CD4-positive, alpha-beta T cell treated with Interleukin-4 for 4 hours (primary cell): ENCODE measurements around the gene FHDC1.

Experiments
- DNase-seq: peaks from one replicate; pipeline ENCODE4 v3.0.0-alpha.2; 2020

FHDC1 gene

DNA sequence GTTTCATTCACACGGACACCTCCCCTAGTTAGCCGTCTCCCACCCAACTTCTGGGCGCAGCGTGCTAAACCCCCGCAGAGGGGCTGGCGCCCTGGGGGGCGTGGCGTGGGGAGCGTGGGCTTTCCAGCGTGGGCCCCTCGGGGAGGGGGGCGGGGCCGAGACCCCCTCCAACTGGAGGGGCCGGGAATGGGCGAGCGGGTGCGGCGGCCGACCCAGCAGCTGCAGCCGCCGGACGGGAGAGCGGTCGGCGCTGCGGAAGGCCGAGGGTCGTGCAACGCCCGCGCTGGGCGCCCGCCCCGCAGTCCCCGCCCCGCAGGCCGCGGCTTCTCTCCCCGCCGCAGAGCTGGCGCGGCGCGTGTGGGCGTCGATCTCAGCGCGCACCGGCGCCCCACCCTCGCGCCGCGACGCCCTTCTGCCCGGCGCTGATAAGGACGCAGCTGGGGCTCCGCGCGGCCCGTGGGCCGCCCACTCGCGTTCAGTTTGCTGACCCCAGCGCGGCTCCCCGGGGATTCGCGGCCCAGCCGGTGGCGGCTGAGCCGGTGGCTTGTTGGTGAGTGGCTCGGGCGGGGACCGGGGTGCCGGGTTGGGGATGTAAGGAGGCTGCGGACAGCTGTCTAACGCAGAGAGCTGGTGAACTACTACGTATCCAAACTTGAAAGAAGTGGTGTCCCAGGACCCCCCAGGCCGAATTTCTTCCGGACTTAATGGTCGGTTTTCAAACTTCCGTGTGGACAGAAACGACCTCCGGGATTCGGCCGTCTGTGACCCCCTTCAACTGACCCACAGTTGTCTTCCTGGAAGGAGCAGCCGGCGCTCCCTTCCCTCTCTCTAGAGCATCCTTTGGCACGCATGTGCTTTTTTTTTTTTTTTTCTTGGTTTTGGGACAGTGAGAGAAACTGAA, 1.5 kb downstream of the FHDC1 start:
- DNase-seq, result no peak

DNA sequence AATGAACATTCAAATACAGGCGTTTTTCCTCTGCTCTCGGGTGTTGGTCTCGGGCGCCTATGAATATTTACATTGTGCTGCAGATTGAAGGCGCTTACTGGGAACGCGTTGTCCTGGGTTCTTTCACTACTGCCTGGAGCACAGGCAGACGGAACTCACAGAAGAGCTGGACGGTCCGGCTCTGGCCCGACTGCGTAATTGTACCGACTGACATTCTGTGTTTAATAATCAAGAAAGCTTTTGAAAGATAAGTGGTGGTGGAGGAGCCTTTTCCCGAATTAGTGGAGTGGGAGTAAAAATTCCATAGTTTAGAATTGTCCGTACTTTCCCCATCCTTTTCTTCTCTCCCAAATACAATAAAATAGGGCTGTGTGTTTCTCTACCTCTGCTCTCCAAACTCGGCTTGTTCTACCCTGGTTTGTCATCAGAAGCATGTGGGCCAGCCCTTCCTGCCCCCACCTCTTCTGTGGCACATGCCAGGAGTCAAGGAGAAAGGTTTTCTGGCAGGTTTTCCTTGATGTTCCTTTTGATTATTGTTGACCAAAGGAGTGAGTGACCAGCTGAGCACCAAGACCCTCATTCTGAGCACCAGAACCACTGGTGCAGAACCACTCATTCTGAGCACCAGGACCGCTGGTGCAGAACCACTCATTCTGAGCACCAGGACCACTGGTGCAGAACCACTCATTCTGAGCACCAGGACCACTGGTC, 2.3 kb downstream of the FHDC1 start:
- DNase-seq, result no peak

DNA sequence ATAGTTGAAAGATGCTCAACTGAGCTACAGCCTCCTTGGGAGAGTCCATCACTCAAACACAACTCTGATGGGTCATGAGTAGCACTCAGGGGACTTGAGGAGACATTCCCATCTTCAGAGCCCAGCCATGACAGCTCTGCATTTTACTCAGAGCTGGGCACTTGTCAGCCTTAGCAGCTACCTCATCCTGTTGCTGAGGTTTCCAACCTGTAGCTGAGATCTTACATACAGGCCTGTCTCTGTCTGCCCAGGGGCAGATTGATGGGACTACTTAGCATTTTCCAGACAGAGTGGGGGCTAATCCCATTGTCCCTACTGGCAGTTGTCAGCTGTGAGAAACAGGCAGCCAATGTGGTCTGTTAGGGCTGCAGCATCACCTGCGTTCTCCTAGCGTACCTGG, 3.5 kb downstream of the FHDC1 start:
- DNase-seq, result no peak

- no peak for DNase-seq
Measured at GRCh38 chr4:152940461-152940860, 4.3 kb downstream of the FHDC1 start.

DNA sequence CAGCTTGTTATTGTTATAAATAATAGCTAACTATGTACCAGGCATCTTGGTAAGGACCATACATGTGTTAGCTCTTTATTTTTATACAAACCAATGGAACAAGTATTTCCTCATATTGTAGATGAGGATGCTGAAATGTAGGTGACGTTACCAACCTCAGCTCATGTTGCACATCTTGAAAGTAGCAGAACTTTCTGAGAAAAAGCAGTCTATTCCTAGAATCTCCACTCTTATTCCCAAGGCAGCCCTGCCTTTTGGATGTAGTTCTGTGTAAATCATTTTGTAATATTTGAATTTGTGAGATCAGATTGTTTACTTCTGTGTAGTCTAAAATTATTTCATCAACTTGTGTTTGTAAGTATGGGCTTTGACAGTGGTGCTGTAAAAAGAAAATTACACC, 5.3 kb downstream of the FHDC1 start:
- DNase-seq, result no peak

- no peak for DNase-seq
Measured at GRCh38 chr4:152942346-152942745, 6.2 kb downstream of the FHDC1 start.

- no peak for DNase-seq
Measured at GRCh38 chr4:152943672-152944071, 7.5 kb downstream of the FHDC1 start.

DNA sequence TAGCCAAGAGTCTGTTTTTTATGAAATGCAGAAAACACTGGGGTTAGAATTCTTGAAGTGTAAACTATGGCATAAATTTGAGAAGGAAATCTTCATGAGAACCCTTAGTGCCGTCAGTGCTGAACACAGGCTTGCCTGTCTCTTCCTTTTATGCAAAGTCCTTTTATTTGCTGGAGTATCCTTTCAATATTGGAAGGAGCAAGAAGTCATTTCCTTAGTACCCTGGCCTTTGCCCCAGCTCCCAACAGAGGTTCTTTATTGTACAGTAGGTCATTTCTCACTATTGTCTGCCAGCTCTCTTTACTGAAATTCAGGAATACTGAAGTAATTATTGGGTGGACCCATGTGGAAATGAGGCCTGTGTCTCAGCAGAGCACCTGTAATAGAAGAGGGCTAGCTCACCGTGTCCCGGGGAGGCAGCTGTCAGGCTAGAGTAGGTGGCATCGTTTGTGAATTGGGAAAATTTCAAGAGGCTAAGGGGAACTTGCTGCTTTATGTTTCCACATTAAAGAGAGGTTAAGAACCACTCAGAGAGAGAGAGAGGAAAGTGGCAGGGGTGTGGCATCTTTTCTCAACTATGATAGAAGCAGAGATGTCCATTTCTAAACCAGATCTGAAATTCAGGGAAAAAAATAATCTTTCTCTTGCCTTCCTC, 8.7 kb downstream of the FHDC1 start:
- no peak for DNase-seq

- DNase-seq, result no peak
Measured at GRCh38 chr4:152945639-152946038, 9.5 kb downstream of the FHDC1 start.

DNA sequence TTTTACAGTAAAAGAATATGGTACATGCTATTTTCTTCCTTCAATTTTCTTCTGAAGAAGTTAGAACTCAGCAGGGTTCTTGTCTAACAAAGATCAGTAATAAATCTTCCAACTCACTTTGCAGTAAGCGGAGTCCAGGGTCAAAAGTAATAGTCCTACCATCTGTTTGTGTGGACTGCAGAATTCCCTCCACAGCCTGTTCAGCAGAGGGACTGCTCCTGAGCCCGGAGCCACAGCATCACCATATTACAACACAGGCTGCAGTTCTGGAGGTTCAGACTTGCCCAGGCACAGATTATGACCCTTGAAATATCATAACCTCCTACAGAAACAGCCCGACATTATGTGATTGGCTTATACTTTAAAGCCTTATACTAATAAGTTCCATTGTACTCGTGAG, 10.3 kb downstream of the FHDC1 start:
- DNase-seq, result no peak

GRCh38 chr4:152947311-152947710, 11.2 kb downstream of the FHDC1 start:
- no peak for DNase-seq

DNA sequence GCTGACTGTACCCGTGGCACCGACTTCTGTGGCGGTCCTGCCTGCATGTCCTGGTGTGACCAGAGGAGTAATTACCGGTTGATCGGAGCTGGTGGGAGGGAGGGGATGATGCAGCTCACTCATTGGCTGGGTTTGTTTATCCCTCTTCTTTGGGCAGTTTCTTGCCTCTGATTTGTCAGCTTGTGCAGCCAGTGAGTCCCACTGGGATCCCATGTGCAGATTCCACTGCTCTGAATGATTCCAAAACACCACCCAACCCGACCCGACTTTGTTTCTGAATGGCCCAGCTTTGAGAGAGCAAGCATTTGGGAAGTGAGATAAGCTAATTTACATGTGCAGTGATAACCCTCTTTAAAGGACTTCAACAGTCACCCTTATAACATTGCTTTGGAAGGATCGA, 13.8 kb downstream of the FHDC1 start:
- DNase-seq, result no peak

GRCh38 chr4:152950402-152951274, 14.5 kb downstream of the FHDC1 start:
- DNase-seq, result no peak

- no peak for DNase-seq
Measured at GRCh38 chr4:152951348-152951747, 15.2 kb downstream of the FHDC1 start.

DNA sequence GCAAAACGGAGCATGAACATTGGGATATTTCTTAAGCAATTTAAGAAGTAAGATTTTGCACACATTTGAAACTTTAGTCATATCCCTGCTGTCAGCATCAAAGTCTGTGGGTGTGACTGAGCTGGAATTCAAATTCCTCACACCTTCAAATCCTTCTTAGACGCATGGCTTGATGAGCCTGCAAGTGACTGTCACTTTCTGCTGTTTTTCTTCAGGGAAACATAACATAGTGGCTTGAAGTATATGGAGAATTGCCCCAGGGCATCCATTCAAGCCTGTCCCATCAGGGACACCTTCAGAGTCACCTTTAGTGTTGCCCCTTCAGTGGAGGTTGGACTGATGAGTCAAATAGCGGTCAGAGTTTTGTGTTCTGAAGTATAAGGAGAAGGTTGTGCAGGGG, 17.4 kb downstream of the FHDC1 start:
- no peak for DNase-seq

DNA sequence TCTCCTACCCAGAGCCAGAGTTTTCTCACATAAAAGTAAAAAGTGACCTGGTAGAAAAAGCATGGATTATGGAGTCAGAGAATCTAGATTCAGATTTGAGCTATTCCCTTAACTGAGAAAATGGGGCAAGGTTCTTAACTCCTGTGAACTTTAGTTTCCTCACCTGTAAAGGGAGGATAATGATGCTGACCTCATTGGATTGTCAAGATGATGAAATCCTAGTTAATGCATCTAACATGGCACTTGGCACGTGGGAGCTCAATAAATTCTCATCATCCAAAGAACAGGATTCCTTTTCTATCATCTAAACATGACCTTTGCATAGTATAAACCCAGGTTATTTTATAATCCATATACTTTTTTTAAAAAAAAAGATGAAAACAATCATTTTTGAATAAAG, 18.6 kb downstream of the FHDC1 start:
- DNase-seq, result no peak

DNA sequence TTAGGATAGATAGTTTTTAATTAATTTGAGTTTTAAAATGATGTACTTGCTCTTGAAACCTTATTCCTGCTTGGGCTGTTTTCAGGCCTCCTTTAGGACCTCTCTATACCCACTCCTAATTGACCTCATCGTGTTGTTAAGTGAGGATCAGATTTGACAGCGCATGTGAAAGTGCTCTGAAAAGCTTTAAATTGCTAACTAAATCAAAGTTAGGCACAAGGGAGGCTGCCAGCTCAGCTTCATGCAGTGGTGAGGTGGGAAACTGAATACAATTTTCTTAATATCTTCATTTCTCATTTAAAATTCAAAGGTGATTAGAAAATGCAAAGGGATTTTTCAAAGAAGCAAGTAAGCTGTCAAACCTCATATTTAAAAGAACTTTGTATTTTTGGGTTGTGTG, 20.0 kb downstream of the FHDC1 start:
- DNase-seq, result no peak

DNA sequence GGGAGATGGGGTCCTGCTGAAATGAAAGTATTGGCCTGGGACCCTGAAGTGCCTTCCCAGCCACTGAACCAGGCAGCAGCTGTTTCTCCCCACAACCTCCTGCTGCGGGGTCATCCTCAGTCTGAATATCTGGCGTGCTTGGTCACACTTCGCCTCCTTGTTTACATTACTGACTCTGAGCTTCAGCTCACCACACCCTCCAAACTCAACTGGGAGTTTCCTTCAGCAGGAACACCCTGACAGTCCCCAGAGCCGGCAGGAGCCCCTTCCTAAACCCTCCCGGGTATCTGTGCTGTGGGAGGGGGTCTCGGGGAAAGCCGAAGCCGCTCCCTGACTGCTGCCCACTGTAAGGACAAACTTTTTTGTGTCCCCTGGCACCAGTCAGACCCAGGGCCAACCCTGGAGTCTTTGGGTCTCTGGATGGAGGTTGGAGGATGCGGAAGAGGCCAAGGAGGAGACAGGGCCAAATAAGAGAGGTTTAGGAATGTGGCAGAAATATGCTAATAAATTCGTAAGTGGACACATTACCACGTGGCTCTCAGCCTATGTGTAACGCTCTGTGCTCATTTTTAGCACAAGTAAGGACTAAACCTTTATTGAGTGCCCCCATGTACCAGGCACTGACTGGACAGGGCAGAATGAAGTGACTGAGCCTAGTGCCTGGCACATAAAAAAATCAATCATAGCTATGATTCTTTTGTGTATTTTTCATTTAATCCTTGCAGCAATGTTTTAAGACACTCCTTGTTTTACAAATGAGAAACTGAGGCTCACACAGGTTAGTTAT, 20.7 kb downstream of the FHDC1 start:
- no peak for DNase-seq

DNA sequence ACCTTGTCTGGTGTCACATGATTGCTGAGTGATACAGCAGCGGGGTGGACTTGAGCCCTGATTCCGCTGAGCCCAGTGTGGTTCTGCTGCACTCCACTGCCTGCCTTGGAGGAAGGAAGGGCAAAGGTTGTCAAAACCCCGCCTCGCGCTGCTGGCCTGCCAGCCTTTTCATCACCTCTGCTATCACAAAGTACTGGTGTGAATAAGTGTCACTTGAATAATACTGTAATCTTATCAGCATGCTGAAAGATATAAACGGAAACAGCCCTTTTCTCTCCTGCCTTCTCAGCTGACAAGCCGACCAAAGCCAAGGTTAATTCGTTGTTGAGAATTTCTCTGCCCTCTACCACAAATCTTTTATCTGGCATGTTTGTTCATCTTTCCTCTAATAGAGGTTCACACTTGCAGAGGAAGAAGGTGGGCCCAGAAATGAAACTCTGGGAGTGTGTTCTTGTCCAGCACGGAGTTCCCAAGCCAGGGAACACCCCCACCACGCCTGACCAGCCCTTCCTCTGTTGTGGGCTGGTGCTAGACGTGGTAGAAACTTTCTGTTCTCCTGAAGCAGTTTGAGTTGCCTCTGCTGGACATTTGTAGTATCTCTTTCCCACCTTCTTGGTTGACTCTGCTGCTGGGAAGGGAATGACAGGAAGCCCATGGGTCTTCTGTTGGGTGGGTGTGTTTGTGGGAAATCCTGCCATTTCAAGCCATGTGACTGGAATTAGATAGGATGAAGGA, 21.5 kb downstream of the FHDC1 start:
- no peak for DNase-seq

GRCh38 chr4:152959080-152959479, 23.0 kb downstream of the FHDC1 start:
- DNase-seq, result no peak

- no peak for DNase-seq
Measured at GRCh38 chr4:152960082-152960481, 24.0 kb downstream of the FHDC1 start.
